ENCODE measurements around the gene EMD.
"Not testable (repeated sequence)": the region's sequence is repeated elsewhere in the genome, so short reads cannot be mapped to it uniquely, and the experiment has no call there.

The EMD gene

DNA sequence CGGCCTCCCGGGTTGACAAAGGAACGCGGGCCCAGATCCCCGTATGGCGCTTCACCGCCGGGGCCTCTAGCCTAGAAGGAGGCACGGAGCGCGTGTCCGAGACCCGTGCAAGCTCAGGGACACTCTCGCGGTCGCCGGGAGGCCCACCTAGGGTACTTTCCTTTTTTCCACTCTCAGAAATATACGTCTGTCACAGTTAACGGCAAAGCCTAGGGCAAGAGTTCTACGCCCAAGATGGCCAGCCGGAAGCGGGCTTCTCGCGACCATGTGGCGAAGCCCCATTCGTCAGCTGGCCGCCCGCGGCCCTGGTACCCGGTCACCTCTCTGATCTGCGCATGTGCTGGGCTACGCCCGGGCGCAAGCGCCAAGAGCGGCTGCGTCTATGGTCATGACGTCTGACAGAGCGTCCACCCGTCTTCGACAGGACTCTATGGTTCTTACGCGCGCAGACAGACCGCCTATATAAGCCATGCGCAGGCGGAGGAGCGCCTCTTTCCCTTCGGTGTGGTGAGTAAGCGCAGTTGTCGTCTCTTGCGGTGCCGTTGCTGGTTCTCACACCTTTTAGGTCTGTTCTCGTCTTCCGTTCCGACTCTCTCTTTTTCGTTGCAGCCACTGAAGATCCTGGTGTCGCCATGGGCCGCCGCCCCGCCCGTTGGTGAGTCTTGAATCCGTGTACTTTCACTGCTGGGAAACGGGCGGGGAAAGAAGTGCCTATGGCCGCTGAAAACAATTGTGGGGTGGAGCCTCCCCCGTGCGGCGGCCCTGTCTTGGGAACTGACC lies 19.0 kb downstream of the EMD start, which contains the start of gene RPL10:
TSS of gene RPL10 (plus strand) at position 490 of the 780 bp plus-strand sequence. CDS start at position 633, 143 bp downstream.
- DNase-seq = peak; percentile 94

DNA sequence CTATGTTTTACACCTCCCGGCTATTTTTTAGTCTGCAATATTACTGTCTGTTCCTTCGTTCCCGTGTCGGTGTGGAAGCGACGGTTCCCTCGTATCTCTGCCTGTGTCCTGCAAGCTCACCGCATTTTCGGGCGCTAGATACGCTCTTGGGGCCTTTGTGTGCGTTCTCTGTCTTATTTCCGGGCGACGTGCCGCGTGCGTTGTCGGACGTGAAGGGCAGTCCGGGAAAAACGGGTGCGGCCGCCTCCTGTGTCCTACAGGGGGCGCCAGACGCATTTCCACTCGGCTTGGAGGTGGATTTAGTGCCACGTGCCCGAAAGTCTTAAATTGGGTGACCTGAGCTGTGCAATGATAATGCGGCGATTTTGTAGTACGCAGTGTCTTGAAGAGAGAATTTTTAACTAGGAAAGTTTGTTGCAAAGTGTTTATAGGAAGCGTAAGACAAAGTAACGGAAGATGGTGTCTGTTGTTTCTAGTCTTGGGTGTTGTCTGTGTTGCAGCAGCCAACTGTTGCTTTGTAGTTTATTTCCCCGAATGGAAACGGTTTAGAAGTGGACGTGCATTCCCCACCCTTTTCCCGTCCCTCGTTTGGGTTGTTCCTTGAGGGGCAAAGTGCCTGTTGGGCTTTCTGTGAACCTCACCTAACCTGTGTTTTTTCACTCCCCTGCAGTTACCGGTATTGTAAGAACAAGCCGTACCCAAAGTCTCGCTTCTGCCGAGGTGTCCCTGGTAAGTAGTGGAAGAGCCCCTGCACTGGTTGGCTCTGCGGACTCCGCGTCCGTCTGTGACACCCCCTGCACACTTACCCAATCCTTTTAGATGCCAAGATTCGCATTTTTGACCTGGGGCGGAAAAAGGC lies 19.8 kb downstream of the EMD start:
- peak; percentile 68 for DNase-seq

DNA sequence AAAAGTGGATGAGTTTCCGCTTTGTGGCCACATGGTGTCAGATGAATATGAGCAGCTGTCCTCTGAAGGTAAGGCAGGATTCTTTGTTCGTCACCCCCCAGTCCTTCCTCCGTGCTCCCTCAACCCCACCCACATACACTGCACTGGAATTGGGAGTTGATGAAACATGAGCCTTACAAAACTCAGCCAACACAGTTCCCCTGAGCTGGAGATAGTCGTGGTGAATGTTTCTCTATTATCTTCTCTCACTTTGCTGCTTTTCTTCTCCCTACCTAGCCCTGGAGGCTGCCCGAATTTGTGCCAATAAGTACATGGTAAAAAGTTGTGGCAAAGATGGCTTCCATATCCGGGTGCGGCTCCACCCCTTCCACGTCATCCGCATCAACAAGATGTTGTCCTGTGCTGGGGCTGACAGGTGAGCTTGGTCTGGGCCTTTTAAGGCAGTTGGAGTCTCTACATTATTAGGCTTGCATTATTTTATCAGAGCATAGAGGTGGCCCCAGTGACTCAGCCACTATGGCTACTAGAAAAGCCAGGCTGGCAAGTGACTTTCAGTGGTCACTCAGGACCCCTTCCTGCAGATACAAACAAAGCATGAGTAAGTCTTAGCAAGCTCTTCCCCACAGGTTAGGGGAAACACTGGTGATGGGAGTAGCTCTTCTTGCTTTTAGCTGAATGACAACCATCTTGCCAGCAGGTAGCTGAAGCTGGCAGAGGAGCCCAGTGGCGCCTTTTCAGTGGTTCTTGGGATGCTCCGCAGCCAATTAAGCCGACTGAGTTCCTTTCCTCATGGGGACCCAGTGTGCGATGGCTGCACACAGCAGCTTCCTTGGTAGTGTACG lies 20.7 kb downstream of the EMD start:
- DNase-seq = no peak

DNA sequence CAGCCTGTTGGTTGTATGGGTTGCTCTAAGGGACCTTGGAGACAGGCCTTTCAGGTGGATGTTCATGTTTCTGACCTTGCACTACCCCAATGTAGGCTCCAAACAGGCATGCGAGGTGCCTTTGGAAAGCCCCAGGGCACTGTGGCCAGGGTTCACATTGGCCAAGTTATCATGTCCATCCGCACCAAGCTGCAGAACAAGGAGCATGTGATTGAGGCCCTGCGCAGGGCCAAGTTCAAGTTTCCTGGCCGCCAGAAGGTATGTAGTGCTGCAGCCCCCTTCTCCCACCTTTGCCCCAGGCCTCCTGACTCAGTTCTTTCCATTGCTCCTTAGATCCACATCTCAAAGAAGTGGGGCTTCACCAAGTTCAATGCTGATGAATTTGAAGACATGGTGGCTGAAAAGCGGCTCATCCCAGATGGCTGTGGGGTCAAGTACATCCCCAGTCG lies 21.3 kb downstream of the EMD start:
- not testable (repeated sequence) for DNase-seq

DNA sequence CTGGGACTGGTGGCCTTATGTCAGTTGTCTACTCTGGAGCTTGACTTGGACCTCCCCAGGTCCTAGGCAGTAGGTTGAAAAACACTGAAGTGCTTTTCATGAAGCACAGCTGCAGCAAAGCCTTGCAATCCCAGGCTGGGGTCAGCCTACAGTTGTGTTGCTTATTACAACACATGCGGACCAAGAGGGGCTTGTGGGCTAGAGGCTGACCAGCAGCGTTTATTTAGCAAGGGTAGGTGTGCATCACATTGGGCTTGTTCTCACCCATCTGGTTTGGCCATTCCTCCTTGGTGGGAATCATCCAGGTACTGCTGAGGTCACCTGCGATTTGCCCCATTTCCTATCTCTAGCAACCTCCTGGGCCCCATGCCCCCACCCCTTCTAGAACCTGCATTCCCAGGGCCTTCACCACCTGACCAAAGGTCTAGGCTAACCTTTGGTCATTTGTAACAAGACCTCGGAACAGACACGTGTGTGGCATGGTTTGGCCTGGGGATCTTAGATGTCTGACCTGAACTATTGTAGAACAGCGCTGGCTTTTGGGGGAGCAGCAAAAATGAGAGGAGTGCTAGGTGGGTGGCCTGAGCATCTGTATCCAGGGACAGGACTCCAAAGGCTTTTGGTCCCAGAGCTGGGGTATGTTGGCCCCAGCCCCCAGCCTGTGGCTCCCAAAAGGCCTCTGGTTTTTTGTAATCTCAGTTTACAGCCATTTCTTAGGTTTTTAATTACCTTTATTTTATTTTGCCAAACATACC lies 22.1 kb downstream of the EMD start:
- no peak for DNase-seq

DNA sequence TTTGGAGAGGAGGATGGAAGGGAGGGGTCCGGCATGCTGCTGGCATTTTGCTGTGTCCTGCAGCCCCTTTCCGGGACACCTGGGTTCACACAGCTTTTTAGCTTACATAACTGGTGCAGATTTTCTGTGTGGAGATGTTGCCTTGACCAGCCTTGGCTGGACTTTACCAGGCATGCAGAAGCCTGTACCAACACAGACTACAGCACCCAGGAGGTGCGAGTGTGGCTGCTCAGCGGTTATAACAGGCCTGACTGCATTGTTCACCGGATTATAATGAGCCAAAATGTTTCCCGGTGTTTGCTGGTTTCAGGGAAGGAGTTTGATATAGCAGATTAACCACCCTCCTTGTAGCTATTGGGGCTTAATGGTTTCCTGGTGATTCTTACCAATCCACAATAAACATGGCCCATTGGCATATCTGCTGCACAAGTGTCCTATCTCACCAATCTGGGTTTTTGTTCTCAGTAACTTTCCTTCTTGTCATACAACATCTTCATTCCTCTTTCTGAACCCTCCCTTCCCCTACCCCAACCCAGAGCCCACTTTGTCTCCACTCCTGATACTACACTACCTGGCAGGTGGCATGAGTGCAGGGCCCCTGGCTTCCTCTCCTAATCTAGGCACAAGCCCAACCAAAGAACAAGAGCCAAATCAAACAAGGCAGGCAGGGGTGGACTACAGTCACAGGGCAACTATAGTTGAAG lies 23.0 kb downstream of the EMD start:
- no peak for DNase-seq

DNA sequence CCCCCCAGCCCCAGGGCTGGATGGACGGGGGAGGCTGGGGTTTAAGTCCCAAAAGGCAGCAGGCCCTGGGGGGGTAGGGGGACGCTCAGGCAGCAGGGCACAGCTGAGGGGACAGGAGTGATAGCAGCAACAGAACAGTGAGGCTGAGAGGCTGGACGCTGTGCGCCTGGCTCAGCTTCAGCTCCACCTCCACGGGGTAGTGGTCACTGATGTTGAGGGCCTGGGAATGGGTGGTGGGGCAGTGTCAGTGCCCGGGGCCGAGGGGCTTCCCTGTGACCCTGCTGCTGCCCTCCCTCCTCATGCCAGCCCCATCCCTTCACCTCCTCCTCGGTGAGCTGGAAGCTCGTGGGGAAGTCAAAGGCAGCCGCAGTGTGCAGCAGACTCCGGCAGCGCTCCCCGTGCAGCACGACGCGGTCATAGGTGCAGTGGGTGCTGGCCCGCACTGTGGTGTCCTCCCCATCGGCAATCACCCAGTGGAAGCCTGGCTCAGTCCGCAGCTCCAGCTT lies 23.6 kb downstream of the EMD start:
- no peak for DNase-seq

DNA sequence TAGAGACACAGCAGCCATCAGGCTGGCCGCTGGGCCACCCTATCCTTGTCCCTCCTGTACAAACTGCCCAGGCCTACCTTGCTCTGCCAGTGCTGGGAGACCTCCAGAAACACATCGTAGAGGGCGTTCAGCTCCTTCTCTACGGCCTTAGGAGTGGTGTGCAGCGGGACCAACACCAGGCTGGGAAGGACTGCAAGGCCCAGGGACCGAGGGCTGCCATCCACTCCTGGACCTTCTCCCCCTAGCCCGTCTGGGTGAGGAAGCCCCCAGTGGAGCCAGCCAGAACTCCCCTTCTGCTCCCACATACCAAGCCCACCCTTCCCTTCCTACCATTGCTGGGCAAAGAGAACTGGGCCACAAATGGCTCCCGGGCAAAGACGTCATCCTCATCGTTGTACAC lies 24.1 kb downstream of the EMD start:
- no peak for DNase-seq

DNA sequence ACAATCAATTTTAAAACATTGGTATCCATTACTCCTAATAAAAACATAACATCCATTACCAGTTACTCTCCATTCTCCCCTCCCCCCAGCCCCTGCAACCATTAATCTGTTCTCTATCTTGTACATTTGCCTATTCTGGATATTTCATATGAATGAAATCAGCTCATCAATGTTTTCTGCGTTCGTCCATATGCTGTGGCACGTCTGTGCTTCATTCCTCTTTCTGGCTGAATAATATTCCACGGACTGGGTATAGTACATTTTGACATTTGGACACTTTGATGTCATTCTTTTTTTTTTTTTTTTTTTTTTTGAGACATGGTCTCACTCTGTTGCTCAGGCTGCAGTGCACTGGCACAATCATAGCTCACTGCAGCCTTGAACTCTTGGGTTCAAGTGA lies 24.8 kb downstream of the EMD start:
- no peak for DNase-seq

DNA sequence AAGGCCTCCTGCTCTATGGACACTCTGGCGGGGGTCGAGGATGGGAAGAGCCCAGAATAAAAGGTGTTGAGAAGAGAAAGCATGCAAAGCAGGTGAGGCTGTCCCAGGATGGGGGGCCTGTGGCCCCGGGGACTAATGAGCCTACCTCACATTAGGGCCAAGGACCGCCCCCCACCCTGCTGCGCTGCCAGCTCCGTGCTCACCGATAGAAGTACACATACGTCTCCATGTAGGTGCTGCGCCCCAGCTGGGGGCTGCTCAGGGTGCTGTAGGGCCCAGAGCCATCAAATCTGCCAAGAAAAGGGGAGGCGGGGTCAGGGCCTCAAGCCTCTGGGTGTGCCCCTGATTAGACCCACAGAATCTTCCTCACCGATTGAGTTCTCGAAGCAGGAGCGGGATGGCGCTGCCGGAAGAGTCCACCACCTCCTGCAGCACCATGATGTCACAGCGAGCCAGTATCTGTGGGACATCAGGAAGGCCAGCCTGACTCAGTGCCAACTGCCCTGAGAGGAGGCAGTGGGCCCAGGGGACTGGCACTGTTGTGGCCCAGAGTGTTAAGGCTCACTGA lies 25.6 kb downstream of the EMD start:
- no peak for DNase-seq

DNA sequence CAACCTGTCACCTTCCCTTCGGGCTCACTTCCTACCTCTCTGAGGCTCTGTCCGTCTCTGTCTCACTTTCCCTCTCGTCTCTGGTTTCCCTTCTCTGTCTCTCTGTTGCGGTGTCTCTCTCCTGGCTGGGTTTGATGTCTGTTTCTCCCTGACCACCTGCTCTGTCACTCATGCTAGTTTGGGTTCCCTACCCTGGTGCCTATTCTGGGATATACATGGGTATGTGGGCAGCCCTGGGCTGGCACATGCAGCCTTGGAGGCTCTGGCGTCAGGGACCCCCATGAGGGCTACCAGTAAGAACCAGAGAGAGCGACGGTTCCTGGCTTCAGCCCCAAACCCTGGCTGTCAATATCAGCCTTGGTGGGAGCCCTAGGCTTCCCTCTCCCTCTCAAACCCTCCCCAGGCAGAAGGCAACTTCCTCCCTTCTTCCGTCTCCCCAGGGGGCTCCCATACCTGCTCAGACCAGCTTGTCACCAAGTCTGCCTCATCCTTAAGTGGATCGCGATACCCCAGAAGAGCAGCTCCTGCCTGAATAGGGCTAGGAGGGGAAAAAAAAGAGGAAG lies 29.6 kb downstream of the EMD start:
- no peak for DNase-seq

DNA sequence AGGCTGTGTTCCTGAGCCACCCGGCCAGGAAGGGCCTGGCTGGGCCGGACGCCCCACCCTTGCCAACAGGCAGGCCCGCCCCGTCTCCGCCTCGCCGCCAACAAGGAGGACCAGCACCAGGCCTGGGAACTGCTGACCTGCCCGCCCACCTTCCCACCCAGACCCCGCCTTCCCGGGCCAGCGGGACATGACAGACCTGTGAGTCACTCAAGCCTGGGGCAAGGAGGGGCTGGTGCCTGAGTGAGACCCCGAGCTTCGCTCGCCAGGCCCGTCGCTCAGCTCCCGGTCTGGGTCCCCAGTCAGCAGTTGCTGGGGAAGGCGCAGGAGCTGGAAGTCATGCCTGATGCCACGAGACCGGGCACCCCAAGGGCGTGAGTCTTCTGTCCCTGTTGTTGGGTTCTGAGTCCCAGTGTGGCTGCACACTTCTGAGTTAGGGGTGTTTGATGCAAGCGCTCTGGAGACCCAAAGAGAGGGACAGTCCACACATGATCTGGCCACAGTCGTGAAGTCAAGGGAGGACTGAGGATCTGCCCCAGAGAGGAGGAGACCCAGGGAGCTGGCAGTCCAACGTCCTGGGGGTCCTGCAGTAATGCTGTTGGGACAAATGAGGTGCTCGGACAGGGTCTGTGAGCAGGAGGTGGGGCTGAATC lies 30.3 kb downstream of the EMD start, which contains the start of gene DNASE1L1:
TSS of gene DNASE1L1 (minus strand) at position 33 of the 650 bp plus-strand sequence. CDS start 3,686 bp downstream, outside the sequence.
- no peak for DNase-seq

DNA sequence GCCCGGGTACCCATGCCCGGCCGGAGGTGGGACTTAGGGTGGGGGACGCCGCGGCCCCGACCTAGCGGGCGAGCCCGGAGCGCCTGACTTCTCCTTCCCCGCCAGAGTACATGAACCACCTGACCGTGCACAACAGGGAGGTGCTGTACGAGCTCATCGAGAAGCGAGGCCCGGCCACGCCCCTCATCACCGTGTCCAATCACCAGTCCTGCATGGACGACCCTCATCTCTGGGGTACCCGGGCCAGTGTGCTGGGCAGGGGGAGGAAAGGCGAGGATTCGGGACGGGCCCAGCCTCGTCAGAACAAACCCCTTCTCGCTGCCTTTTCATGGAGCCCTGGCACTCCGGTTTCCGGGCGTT lies 32.9 kb downstream of the EMD start:
- peak; percentile 32 for DNase-seq

DNA sequence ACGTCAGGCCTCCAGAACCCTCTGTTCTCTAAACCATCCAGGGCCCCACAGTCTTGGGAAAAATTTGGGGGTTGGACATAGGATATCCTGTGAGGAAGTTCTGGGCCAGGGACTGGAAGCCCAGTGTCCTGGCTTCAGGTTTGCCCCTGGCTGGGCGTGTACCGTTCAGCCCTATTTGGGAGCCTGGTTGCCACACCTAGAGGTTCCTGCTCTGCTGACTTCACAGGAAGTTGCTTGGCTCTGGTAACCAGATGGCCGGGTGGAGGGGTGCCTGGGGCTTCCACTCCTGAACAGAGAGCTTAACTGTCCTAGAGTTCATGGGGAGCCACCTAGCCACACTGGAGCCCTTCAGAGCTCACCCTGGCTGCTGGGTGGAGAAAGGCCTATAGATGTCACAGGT lies 33.4 kb downstream of the EMD start:
- DNase-seq = no peak

DNA sequence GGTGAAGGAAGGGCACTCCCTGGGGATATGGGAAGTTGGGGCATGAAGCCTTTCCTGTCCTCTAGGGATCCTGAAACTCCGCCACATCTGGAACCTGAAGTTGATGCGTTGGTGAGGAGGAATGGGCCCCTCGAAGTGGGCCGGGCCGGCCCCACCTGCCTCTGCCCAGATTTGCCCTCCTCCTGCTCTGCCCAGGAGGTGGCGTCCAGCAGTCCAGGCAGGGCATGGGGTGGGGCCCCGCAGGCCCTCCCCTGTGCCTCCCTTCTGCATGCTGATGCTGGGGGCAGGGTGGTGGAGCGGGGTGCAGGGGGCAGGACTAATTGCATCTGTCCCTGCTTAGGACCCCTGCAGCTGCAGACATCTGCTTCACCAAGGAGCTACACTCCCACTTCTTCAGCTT lies 34.0 kb downstream of the EMD start:
- DNase-seq = no peak

DNA sequence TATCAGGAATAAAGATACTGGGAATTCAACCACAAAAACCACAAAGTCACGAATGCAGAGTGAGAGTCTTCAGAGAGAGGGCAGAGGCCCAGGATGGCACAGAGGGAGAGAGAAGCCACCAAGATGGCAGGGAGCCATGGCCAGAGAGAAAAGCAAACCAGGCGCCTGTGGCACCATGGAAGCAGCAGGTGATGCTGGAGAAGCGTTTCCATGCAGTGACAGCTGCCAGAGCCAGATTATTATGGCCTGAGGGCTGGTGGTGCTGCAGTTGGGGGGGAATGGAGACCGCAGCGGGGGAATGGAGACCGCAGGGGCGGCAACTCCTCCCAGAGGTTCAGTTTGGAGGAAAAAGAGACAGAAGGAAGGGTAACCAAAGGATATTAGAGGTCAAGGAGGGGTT lies 38.1 kb downstream of the EMD start:
- DNase-seq = peak; percentile 64

DNA sequence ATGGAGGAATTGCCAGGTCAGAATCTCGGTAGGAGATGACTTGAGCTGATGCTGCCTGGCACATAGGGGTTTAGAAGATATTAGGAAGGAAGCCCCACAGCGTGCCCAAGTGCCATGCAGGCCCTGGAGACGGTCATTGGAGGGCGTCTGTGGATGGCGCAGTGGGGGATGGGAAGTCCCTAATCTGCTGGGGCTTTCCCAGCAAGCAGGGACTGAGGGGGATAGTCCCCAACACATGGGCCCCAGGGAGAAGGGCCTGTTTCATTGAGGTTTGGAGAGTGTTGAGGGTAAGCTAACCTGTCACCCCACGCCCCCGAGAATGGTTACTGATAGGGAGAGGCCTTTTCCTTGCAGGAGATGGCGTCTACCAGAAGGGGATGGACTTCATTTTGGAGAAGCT lies 40.1 kb downstream of the EMD start:
- DNase-seq = no peak

DNA sequence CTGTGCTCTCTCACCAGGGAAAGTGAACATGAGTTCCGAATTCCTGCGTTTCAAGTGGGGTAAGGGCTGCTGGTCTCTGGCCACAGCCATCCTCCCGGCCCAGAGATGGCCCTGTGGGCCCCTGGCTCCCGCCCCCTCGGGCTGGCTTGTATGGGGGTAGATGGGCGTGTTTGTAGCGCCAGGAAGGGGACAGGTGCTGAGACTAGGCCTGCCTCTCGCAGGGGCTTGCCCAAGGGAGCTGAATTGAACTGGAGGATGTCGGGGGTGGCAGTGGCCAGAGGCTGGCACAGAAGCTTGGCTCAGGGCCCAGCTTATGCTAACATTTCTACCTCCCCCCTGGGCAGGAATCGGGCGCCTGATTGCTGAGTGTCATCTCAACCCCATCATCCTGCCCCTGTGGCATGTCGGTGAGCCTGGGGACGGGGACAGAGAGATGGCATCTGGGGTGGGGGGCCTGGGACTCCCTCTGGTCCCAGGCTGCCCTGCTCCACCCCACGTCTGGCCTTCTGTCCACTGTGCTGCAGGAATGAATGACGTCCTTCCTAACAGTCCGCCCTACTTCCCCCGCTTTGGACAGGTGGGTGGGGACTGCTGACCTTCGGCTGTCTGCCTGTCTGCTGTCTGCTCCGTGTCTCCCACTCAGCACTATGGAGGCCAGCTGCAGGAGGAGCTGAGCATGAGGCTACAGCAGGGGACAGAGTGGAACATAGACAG lies 40.8 kb downstream of the EMD start:
- peak; percentile 33 for DNase-seq

DNA sequence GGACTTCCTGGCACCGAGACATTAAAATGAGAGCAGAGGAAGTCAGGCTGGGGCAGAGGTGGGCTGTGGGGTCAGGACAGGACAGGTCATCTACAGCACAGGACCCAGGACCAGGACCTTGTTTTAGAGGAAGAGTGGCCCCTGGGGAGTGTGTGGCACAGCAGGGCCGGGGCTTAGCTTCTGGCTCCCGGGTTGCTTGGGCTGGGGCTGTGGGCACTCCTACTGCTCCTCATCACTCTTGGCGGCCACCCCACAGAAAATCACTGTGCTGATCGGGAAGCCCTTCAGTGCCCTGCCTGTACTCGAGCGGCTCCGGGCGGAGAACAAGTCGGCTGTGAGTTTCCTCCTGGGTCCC lies 41.3 kb downstream of the EMD start:
- no peak for DNase-seq

Measured in NCI-H1694 (cell line).